ENCODE measurements around the gene CCDC90B. TPM values are rescaled to one million over a fixed set of nuclear protein-coding genes. Genes with fewer than 3 reads are reported as not detected.
A peak's percentile ranks its signal among the peaks of the same experiment; 100 is the strongest.
"Not testable (repeated sequence)": the region's sequence is repeated elsewhere in the genome, so short reads cannot be mapped to it uniquely, and the experiment has no call there.

Gene CCDC90B, protein sequence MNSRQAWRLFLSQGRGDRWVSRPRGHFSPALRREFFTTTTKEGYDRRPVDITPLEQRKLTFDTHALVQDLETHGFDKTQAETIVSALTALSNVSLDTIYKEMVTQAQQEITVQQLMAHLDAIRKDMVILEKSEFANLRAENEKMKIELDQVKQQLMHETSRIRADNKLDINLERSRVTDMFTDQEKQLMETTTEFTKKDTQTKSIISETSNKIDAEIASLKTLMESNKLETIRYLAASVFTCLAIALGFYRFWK
- total RNA-seq, result 10 to 100 TPM; 79.8 to 88.3 TPM
- polyA plus RNA-seq (ENCODE audit: insufficient read length in 2 of 2), result 100 to 1,000 TPM; 107 to 147 TPM
- long read RNA-seq, donor 1, full-length matches to known transcripts, result 44 of 57 reads
- long read RNA-seq, donor 1, partial matches to known transcripts, result 7 of 57 reads
- long read RNA-seq, donor 1, other reads (novel, unspliced or antisense), result 6 of 57 reads
- long read RNA-seq, donor 2, full-length matches to known transcripts, result 17 of 17 reads
- long read RNA-seq, donor 2, partial matches to known transcripts, result 0 of 17 reads
- long read RNA-seq, donor 2, other reads (novel, unspliced or antisense), result 0 of 17 reads
- long read RNA-seq, donor 3, full-length matches to known transcripts, result 15 of 15 reads
- long read RNA-seq, donor 3, partial matches to known transcripts, result 0 of 15 reads
- long read RNA-seq, donor 3, other reads (novel, unspliced or antisense), result 0 of 15 reads
- long read RNA-seq, donor 4, full-length matches to known transcripts, result 39 of 55 reads
- long read RNA-seq, donor 4, partial matches to known transcripts, result 16 of 55 reads
- long read RNA-seq, donor 4, other reads (novel, unspliced or antisense), result 0 of 55 reads

GRCh38 chr11:83285771-83286528 lies at the start of gene CCDC90B:
TSS of gene CCDC90B (minus strand) at chr11:83286367. CDS start at chr11:83285972, 395 bp downstream.
- DNase-seq (ENCODE audit: low read depth in 4 of 6, low spot score in 6 of 6), result peak; percentile 96 to 100 (median 98)
- WGBS (ENCODE audit: insufficient coverage), result under 1% methylated on average over 55 of the region's 55 CpGs

DNA sequence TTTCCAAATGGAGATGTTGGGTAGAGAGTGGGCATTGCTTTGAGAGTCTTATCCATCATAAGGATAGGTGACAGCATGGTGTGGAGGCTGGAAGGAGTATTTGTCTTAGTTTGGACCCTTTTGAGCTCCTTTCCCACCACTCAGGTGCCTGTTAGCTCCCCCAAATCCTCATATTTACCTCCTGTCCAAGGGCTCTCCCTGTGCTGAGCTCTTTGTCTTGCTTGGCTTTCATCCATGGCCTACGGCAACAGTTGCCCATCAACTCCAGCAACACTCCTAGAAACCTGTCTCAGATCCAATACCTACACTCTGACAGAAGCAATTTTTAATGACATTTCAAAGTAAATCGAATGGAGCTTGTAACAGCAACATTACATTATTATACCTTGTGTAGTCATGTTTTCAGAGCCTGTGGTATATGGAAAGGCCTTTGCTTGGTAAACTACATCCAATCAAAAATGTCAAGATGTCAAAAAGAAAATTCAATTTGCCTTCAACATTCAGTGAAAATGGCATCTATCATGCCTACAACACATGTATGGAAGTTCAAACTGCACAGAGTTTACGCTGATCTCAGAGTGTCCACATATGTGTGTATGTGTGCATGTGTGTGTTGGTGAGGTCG lies 49.4 kb upstream of the CCDC90B start:
- WGBS (ENCODE audit: insufficient coverage), result 71% methylated on average over 1 of the region's 4 CpGs
- Histone ChIP-seq H3K27ac (ENCODE audit: low read depth, low read length) (no peak overlapping the region), H3K4me1 (ENCODE audit: control insufficient read depth, insufficient read depth, low read length) (no peaks in the 10 kb centered on the region), H3K27me3 (ENCODE audit: control insufficient read depth, insufficient read depth, low read length) (no peaks in the 10 kb centered on the region), H3K9me3 (ENCODE audit: control insufficient read depth, insufficient read depth, low read length) (no peaks in the 10 kb centered on the region), H3K36me3 (ENCODE audit: control insufficient read depth, insufficient read depth, low read length) (no peaks in the 10 kb centered on the region), H3K4me3 (ENCODE audit: low read depth, low read length) (no peak overlapping the region)
- no peak for DNase-seq (ENCODE audit: low read depth in 4 of 6, low spot score in 6 of 6)

More at GRCh38 chr11:83285771-83286528, at the start of gene CCDC90B:
- H3K27me3 ChIP-seq (ENCODE audit: control insufficient read depth, insufficient read depth, low read length), result no peaks in the 10 kb centered on the region
- H3K4me3 ChIP-seq (ENCODE audit: low read depth, low read length), result peak within 1 kb of the TSS; percentile 96
- H3K4me1 ChIP-seq (ENCODE audit: control insufficient read depth, insufficient read depth, low read length), result peaks cover 5% of the 10 kb centered on the region
- no peaks in the 10 kb centered on the region for H3K9me3 ChIP-seq (ENCODE audit: control insufficient read depth, insufficient read depth, low read length)
- H3K27ac ChIP-seq (ENCODE audit: low read depth, low read length), result peak within 1 kb of the TSS; percentile 99
- H3K36me3 ChIP-seq (ENCODE audit: control insufficient read depth, insufficient read depth, low read length), result peaks cover 3% of the 10 kb centered on the region

GRCh38 chr11:83330303-83330702 lies 44.1 kb upstream of the CCDC90B start:
- Histone ChIP-seq H3K4me1 (ENCODE audit: control insufficient read depth, insufficient read depth, low read length) (no peaks in the 10 kb centered on the region), H3K9me3 (ENCODE audit: control insufficient read depth, insufficient read depth, low read length) (no peaks in the 10 kb centered on the region), H3K27ac (ENCODE audit: low read depth, low read length) (no peak overlapping the region), H3K4me3 (ENCODE audit: low read depth, low read length) (no peak overlapping the region), H3K27me3 (ENCODE audit: control insufficient read depth, insufficient read depth, low read length) (no peaks in the 10 kb centered on the region), H3K36me3 (ENCODE audit: control insufficient read depth, insufficient read depth, low read length) (no peaks in the 10 kb centered on the region)
- no CpG with 5 or more reads among the region's 2 CpGs for WGBS (ENCODE audit: insufficient coverage)
- DNase-seq (ENCODE audit: low read depth in 4 of 6, low spot score in 6 of 6), result no peak

DNA sequence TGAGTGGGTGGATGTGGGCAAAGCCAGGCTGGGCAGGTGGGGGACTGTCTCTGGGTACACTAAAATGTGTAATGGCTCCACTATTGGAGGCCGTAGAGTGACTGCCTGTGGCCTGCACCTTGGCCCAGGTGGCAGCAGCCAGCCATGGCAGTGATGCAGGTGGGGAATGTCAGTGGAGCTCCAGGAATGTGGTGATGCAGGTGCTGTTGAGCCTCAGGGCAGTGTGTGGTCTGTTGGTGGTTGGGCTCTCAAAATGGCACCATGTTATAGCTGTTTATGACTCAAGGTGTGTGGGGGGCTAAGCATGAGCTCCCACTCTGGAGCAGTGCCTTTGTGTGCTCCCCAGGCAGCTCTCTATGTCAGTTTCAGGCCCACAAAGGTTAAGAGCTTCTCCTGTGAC lies 40.2 kb upstream of the CCDC90B start:
- WGBS (ENCODE audit: insufficient coverage), result 100% methylated on average over 1 of the region's 1 CpG
- no peaks in the 10 kb centered on the region for H3K9me3 ChIP-seq (ENCODE audit: control insufficient read depth, insufficient read depth, low read length)
- H3K4me3 ChIP-seq (ENCODE audit: low read depth, low read length), result no peak overlapping the region
- H3K27ac ChIP-seq (ENCODE audit: low read depth, low read length), result no peak overlapping the region
- H3K4me1 ChIP-seq (ENCODE audit: control insufficient read depth, insufficient read depth, low read length), result no peaks in the 10 kb centered on the region
- no peaks in the 10 kb centered on the region for H3K36me3 ChIP-seq (ENCODE audit: control insufficient read depth, insufficient read depth, low read length)
- no peak for DNase-seq (ENCODE audit: low read depth in 4 of 6, low spot score in 6 of 6)
- H3K27me3 ChIP-seq (ENCODE audit: control insufficient read depth, insufficient read depth, low read length), result no peaks in the 10 kb centered on the region

- no peaks in the 10 kb centered on the region for H3K27me3 ChIP-seq (ENCODE audit: control insufficient read depth, insufficient read depth, low read length)
- no peaks in the 10 kb centered on the region for H3K4me1 ChIP-seq (ENCODE audit: control insufficient read depth, insufficient read depth, low read length)
- no peak overlapping the region for H3K27ac ChIP-seq (ENCODE audit: low read depth, low read length)
- no peaks in the 10 kb centered on the region for H3K9me3 ChIP-seq (ENCODE audit: control insufficient read depth, insufficient read depth, low read length)
- DNase-seq (ENCODE audit: low read depth in 4 of 6, low spot score in 6 of 6), result no peak
- H3K4me3 ChIP-seq (ENCODE audit: low read depth, low read length), result no peak overlapping the region
- WGBS (ENCODE audit: insufficient coverage), result 0% methylated on average over 1 of the region's 4 CpGs
- no peaks in the 10 kb centered on the region for H3K36me3 ChIP-seq (ENCODE audit: control insufficient read depth, insufficient read depth, low read length)
Observed at GRCh38 chr11:83319346-83319745, 33.2 kb upstream of the CCDC90B start.

DNA sequence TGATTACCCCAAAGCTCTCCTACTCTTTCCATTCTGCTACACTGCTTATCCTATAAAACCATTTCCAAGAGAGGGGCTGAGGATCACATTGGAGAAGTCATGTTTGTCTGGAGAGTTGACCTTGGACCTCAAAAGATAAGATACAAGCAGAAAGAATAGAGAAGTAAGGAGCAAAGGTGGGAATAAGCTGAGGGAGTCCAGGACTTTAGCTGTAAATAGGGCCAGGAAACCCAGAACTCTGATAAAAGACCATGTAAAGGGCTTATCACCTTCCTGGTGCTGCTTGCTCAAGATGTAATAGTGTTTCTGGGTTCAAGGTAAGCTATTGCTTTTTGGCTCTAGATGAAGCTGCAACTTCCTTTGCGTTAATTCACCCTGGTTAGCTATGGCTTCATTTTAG lies 32.8 kb upstream of the CCDC90B start:
- Histone ChIP-seq H3K4me1 (ENCODE audit: control insufficient read depth, insufficient read depth, low read length) (no peaks in the 10 kb centered on the region), H3K27me3 (ENCODE audit: control insufficient read depth, insufficient read depth, low read length) (no peaks in the 10 kb centered on the region), H3K27ac (ENCODE audit: low read depth, low read length) (no peak overlapping the region), H3K36me3 (ENCODE audit: control insufficient read depth, insufficient read depth, low read length) (no peaks in the 10 kb centered on the region), H3K9me3 (ENCODE audit: control insufficient read depth, insufficient read depth, low read length) (no peaks in the 10 kb centered on the region), H3K4me3 (ENCODE audit: low read depth, low read length) (no peak overlapping the region)
- 89% methylated on average over 1 of the region's 1 CpG for WGBS (ENCODE audit: insufficient coverage)
- no peak for DNase-seq (ENCODE audit: low read depth in 4 of 6, low spot score in 6 of 6)

GRCh38 chr11:83317757-83318690 lies 31.9 kb upstream of the CCDC90B start:
- DNase-seq (ENCODE audit: low read depth in 4 of 6, low spot score in 6 of 6), result no peak
- no peak overlapping the region for H3K4me3 ChIP-seq (ENCODE audit: low read depth, low read length)
- no peaks in the 10 kb centered on the region for H3K27me3 ChIP-seq (ENCODE audit: control insufficient read depth, insufficient read depth, low read length)
- no peak overlapping the region for H3K27ac ChIP-seq (ENCODE audit: low read depth, low read length)
- WGBS (ENCODE audit: insufficient coverage), result 78% methylated on average over 3 of the region's 8 CpGs
- no peaks in the 10 kb centered on the region for H3K9me3 ChIP-seq (ENCODE audit: control insufficient read depth, insufficient read depth, low read length)
- no peaks in the 10 kb centered on the region for H3K36me3 ChIP-seq (ENCODE audit: control insufficient read depth, insufficient read depth, low read length)
- no peaks in the 10 kb centered on the region for H3K4me1 ChIP-seq (ENCODE audit: control insufficient read depth, insufficient read depth, low read length)

DNA sequence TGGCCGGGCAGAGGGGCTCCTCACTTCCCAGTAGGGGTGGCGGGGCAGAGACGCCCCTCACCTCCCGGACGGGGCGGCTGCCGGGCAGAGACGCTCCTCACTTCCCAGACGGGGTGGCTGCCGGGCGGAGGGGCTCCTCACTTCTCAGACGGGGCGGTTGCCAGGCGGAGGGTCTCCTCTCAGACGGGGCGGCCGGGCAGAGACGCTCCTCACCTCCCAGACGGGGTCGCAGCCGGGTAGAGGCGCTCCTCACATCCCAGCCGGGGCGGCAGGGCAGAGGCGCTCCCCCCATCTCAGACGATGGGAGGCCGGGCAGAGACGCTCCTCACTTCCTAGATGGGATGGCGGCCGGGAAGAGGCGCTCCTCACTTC lies 30.7 kb upstream of the CCDC90B start:
- H3K36me3 ChIP-seq (ENCODE audit: control insufficient read depth, insufficient read depth, low read length); DNase-seq (ENCODE audit: low read depth in 4 of 6, low spot score in 6 of 6); H3K4me1 ChIP-seq (ENCODE audit: control insufficient read depth, insufficient read depth, low read length); H3K9me3 ChIP-seq (ENCODE audit: control insufficient read depth, insufficient read depth, low read length); H3K27me3 ChIP-seq (ENCODE audit: control insufficient read depth, insufficient read depth, low read length); H3K4me3 ChIP-seq (ENCODE audit: low read depth, low read length); H3K27ac ChIP-seq (ENCODE audit: low read depth, low read length): not testable (repeated sequence)
- WGBS (ENCODE audit: insufficient coverage), result 95% methylated on average over 22 of the region's 31 CpGs

All from spinal cord (tissue), 10 donors.